GM12874 (cell line): ENCODE data around the gene KLRF1.

Experiments
- CTCF ChIP-seq: IDR thresholded peaks from 2 replicates; pipeline ENCODE4 v1.5.1; 2011; ENCODE audit warnings: low read depth, mild to moderate bottlenecking, control low read depth, low read length, moderate library complexity; ENCODE audit not compliant: insufficient read depth

The KLRF1 gene

GRCh38 chr12:9829982-9830381 is 2.7 kb downstream of the KLRF1 start:
- no peak for TF ChIP-seq CTCF

GRCh38 chr12:9831720-9832119 is 4.4 kb downstream of the KLRF1 start:
- TF ChIP-seq CTCF, result no peak

GRCh38 chr12:9843407-9843806 is 16.1 kb downstream of the KLRF1 start:
- no peak for TF ChIP-seq CTCF

- no peak for TF ChIP-seq CTCF
Observed at GRCh38 chr12:9848899-9849298, 21.6 kb downstream of the KLRF1 start.

- no peak for TF ChIP-seq CTCF
Observed at GRCh38 chr12:9851050-9851449, 23.8 kb downstream of the KLRF1 start.

GRCh38 chr12:9851927-9852326 is 24.6 kb downstream of the KLRF1 start:
- no peak for TF ChIP-seq CTCF

GRCh38 chr12:9856151-9856550 is 28.9 kb downstream of the KLRF1 start:
- no peak for TF ChIP-seq CTCF

- TF ChIP-seq CTCF, result no peak
Observed at GRCh38 chr12:9856894-9857293, 29.6 kb downstream of the KLRF1 start.
